SJSA1 (cell line): Measurements from ENCODE around the gene GRK5. TPM values are rescaled to one million over a fixed set of nuclear protein-coding genes. Genes with fewer than 3 reads are reported as not detected.
A peak's percentile ranks its signal among the peaks of the same experiment; 100 is the strongest.

Experiments used
- DNase-seq, 2 experiments: peaks; one replicate each; pipeline ENCODE4 v3.0.0-alpha.2; 2015 to 2020; ENCODE audit warnings: low spot score in 2 of 2, low read depth in 1 of 2
- H3K27ac ChIP-seq: fragments of 250-450 bp; sonication (Bioruptor Pico); 2 replicates; pipeline ENCODE4 v1.5.1; 2020; ENCODE audit warnings: mild to moderate bottlenecking, moderate library complexity
- H3K27me3 ChIP-seq: fragments of 250-450 bp; sonication (Bioruptor Pico); replicated peaks from 2 replicates; pipeline ENCODE4 v1.5.1; 2020; ENCODE audit warnings: mild to moderate bottlenecking, moderate library complexity
- H3K36me3 ChIP-seq: fragments of 250-450 bp; sonication (Bioruptor Pico); 2 replicates; pipeline ENCODE4 v1.5.1; 2020; ENCODE audit warnings: mild to moderate bottlenecking
- H3K4me1 ChIP-seq: fragments of 250-450 bp; sonication (Bioruptor Pico); replicated peaks from 2 replicates; pipeline ENCODE4 v1.6.1; 2021; ENCODE audit warnings: mild to moderate bottlenecking
- H3K4me3 ChIP-seq: fragments of 250-450 bp; sonication (Bioruptor Pico); 2 replicates; pipeline ENCODE4 v1.5.1; 2020; ENCODE audit warnings: mild to moderate bottlenecking
- H3K9me3 ChIP-seq: fragments of 250-450 bp; sonication (Bioruptor Pico); replicated peaks from 2 replicates; pipeline ENCODE4 v1.5.1; 2020; ENCODE audit warnings: mild to moderate bottlenecking
- total RNA-seq: library from RNA; depleted of rRNA; stranded (reverse); fragments of >200 nt; shearing (Covaris generic); gene quantifications from 2 replicates; pipeline ENCODE4 v1.2.3, GENCODE V29; 2014

The GRK5 gene
- total RNA-seq, 1 experiment from 2014 or later = 19.4 TPM

DNA sequence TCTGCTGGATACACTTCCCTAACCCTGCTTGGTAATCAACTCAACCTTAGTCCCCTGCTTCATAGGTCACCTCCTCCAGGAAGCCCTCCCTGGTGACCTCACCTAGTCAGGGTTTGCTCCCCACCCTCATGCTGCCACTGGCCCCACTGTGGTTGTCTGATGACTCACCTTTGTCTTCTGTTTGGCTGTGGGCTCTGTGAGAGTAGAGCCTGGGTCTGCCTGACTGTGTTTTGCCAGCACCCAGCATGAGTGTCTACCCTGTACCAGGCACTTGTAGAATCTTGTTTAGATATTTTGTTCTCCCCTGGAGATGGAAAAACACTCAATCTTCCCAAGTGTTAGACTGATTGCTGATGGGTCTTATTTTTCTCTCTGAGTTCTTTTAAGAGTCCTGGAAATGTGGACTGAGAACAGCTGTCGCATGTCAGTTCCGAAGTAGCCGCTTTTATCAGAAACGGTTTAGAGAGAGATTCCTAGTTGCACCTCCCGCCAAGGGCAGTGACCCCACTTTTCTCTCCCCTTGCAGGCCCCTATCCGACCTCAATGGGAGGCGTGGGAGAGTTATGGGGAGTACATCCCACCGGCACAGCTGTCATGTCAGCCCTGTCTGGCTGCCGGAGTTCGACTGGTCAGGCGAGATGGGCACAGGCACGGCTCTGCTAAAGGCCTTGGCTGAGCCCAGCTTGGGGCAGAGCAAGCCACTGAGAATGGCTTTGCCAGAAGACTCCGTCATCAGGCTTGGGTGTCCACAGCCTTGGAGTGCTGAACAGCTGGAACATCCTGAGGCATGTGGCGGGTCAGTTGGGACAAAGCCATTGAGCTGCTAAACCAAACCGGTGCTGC is 134.3 kb downstream of the GRK5 start:
- Histone ChIP-seq H3K9me3 (no peaks in the 10 kb centered on the region), H3K27ac (no peak overlapping the region), H3K36me3 (no peaks in the 10 kb centered on the region; the same call in 1 of the 2 replicates), H3K27me3 (no peaks in the 10 kb centered on the region), H3K4me1 (peaks cover 17% of the 10 kb centered on the region), H3K4me3 (no peak overlapping the region)
- peak; percentile 41 to 69 for DNase-seq

DNA sequence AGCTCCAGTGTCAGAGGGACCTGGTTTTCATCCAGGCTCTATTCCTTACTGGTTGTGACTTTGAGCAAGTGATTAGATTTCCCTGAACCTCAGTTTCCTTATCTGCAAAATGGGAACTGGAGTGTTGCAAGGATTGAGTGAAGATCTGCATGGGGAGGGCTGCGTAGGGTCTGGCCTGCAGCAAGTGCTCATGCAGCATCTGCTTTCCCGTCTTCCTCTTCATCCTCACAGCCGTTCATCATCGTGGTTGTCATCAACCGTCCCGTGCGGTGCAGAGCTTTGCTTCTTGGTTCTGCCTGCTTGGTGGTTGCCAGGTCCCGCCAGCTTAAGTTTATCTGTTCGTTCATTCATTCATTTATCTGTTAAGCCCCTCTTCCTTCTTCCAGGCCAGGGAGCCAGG is 135.0 kb downstream of the GRK5 start:
- Histone ChIP-seq H3K36me3 (no peaks in the 10 kb centered on the region; the same call in 1 of the 2 replicates), H3K4me3 (no peak overlapping the region), H3K27me3 (no peaks in the 10 kb centered on the region), H3K9me3 (no peaks in the 10 kb centered on the region), H3K4me1 (peaks cover 17% of the 10 kb centered on the region), H3K27ac (no peak overlapping the region)
- DNase-seq = no peak

DNA sequence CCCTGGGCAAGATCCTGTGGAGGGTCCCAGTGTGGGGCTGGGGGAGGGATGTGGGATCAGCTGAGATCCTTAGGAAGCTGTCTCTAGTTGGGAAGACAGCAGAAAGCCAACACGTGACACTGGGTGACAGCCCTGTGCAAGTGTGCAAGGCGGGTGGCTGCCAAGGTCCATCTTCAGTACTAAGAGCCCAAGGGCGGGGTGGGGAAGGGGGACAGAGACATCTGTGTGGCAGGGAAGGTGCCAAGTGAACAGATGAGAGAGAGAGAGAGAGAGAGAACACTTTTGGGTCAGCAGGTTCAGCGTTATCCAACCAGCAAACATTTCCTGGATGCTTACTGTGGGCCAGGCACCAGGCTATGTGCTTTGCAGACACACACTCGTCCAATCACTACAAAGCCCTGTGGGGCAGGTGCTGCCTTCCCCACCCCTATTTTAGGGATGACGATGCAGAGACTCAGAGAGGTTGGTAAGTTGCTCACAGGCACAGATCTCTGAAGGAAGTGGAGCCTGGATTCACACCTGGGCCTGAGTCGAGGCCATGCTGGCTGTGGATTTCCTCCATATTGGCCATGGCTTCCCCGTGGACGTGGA is 135.7 kb downstream of the GRK5 start:
- Histone ChIP-seq H3K36me3 (no peaks in the 10 kb centered on the region; the same call in 1 of the 2 replicates), H3K9me3 (0 out of 2 replicates have a peak, but pooled peaks cover under 1% of the 10 kb centered on the region), H3K27ac (no peak overlapping the region), H3K4me3 (no peak overlapping the region), H3K27me3 (no peaks in the 10 kb centered on the region), H3K4me1 (peaks cover 12% of the 10 kb centered on the region)
- DNase-seq = no peak

DNA sequence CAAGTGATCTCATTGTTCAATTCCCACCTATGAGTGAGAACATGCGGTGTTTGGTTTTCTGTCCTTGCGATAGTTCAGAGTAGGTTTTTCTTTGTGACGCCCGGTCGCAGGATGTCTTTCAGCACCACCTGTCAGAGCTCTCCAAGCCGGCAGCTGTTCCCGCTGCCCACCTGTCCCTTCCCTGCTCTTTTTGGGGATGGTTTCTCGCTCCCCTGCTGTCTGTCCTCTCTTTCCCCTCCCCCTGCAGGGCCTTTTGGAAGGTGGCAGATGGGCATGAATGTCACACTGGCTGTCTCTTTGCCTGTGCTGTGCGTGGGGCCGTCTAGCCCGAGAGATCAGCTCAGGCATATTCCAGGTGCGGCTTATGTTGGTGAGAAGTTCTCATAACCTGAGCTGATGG is 137.0 kb downstream of the GRK5 start:
- no peak overlapping the region for H3K4me3 ChIP-seq
- H3K36me3 ChIP-seq = no peaks in the 10 kb centered on the region; the same call in 1 of the 2 replicates
- H3K27me3 ChIP-seq = no peaks in the 10 kb centered on the region
- 0 out of 2 replicates have a peak, but pooled peaks cover 3% of the 10 kb centered on the region for H3K9me3 ChIP-seq
- peaks cover 8% of the 10 kb centered on the region for H3K4me1 ChIP-seq
- no peak for DNase-seq
- no peak overlapping the region for H3K27ac ChIP-seq

DNA sequence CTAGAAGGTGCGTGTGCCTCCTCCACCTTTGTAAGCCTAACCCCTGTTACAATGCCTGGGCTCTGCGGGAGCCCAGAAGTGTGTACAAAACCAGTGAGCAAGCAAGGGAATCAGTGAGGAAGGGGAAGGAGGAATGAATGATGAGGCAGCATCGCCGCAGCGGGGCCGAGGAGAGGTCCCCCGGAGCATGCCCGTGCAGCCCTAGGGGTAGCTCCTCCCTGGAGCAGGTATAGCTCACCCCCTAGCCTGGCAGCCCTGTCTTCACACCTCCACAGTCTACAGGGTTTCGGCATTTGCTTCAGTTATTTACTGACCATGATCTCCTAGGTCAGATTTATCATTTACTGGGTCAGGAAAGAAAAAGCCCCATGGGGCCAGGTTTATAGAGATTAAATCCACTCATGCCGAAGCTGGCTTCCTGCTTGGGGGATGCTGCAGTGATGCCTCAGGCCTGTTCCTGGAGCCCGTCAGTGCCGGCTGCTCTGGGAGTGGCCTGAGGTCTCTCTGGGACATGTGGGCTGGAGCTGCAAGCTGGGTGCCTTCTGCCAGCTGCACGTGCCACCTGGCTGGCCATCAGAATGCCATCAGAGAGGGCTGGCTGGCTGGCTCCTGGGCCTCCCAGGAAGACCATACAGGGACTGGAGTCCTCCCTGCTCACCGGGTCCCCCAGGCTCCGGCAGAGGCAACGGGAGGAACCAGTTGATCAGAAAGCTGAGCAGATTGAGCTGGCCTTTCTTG is 138.9 kb downstream of the GRK5 start:
- peaks cover 7% of the 10 kb centered on the region for H3K4me1 ChIP-seq
- no peak for DNase-seq

DNA sequence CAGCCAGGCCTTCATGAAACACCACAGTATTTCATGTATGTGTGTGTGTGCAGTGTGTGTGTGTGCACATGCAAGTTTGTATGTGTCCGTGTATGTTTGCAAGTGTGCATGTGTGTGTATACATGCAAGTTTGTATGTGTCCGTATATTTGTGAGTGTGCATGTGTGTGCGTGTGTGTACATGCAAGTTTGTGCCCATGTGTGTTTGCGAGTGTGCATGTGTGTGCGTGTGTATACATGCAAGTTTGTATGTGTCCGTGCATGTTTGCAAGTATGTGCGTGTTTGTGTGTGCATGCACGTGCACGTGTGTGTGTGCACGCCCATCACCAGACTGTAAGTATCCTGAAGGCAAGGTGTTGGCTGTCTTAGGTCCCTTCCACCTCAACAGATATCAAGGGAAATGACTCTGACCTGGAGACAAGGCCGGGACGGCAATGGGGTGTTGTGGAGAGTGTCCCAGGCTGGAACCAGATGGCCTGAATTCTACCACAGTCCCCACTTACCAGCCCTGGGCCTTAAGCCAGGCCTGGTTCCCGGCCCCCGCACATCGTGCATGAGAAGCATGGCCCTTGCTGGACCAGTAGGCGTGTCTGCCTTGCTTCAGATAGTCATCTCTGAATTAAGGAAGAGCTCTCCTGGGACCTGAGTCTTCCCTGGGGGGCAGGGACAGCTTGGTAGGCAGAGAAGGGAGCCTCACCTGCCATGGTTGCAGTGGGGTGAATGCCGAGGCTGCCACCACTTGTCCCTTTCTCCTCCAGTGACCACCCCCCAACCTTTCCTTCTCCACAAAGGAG is 140.0 kb downstream of the GRK5 start:
- DNase-seq = no peak
- no peaks in the 10 kb centered on the region for H3K4me1 ChIP-seq
- no peak overlapping the region for H3K27ac ChIP-seq
- H3K36me3 ChIP-seq = peaks cover 5% of the 10 kb centered on the region
- peaks cover 3% of the 10 kb centered on the region; the same call in 1 of the 2 replicates for H3K9me3 ChIP-seq
- H3K27me3 ChIP-seq = no peaks in the 10 kb centered on the region
- H3K4me3 ChIP-seq = no peak overlapping the region

More for the DNA sequence above, 138.9 kb downstream of the GRK5 start:
- H3K9me3 ChIP-seq = 0 out of 2 replicates have a peak, but pooled peaks cover 3% of the 10 kb centered on the region
- peaks cover 5% of the 10 kb centered on the region; the same call in 1 of the 2 replicates for H3K36me3 ChIP-seq
- H3K4me3 ChIP-seq = no peak overlapping the region
- H3K27ac ChIP-seq = no peak overlapping the region
- no peaks in the 10 kb centered on the region for H3K27me3 ChIP-seq

DNA sequence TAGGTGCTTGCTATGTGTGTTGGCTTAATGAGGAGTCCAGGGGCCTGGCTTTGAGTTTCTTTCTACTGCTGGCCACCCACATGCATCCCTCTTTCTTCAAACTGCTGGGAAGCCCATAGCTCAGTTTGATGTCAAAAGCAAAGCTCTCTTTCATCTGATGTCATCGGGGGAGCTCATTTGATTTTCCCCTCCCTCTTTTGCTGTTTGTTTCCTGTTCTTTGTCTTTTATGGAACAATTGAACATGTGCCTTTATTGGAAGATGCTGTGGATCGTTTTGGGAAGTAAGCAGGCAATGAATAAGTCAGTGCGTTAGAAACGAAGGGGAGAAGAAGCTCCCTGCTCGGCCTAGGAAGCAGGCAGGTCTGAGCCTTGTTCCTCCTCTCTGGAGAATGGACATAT is 140.7 kb downstream of the GRK5 start:
- no peaks in the 10 kb centered on the region for H3K27me3 ChIP-seq
- H3K36me3 ChIP-seq = peaks cover 5% of the 10 kb centered on the region

DNA sequence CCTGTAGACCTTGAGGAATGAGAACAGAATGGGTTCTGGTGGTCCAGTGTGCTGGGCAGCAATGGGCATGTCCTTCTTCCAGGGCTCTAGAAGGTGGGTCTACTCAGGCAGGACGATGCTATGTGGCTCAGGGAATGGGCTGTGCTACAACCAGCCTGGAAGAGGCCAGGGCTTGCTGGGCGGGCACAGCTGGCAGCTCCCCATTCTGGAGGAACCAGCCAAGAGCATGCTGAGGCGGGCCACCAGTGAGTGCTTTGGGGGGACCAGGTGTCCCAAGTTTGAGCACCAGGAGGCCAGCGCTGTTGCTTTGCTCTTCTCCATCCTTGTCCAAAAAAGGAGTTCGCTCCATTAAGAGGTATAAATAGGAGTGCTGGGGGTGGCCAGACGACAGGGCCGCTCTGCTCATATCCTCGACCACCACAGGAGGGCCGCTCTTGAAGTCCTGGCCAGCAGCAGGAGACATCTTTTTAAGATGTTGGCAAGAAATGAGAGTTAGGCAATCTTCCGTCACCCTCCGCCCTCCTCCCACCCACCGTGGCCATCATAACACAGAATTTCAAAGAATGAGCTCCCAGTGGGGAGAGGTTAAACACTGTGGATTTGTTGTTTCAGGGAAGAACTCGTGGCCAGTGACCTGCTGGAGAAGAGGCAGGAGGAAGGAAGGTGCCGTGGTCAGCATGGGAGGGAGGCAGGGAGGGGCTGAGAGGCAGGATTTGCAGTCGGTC is 141.3 kb downstream of the GRK5 start:
- Histone ChIP-seq H3K27ac (no peak overlapping the region), H3K4me3 (no peak overlapping the region)
- no peak for DNase-seq

More for the DNA sequence above, 140.7 kb downstream of the GRK5 start:
- peaks cover 3% of the 10 kb centered on the region; the same call in 1 of the 2 replicates for H3K9me3 ChIP-seq
- no peaks in the 10 kb centered on the region for H3K4me1 ChIP-seq
- no peak overlapping the region for H3K4me3 ChIP-seq
- DNase-seq = no peak
- no peak overlapping the region for H3K27ac ChIP-seq

DNA sequence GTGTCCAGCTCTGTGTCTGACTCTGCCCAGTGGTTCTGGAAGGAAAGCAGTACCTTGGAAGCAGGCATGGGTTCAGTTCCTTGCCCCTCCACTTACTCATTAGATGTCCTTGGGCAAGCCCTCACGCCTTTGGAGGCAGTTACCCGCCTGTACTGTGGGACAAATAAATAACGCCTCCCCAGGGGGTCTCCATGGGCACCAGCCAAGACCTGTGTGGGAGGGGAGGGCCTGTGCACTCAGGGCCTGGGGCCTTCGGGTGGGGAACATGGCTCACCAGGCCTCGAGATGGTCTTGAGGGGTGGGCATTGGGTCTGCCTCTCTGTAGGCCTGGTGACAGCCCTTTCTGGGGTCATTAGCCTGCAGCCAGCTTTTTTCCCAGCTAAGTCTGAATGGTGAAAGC is 142.0 kb downstream of the GRK5 start:
- no peak for DNase-seq
- peaks cover 3% of the 10 kb centered on the region; the same call in 1 of the 2 replicates for H3K9me3 ChIP-seq
- no peak overlapping the region for H3K27ac ChIP-seq
- no peaks in the 10 kb centered on the region for H3K4me1 ChIP-seq
- H3K27me3 ChIP-seq = no peaks in the 10 kb centered on the region
- peaks cover 5% of the 10 kb centered on the region for H3K36me3 ChIP-seq
- H3K4me3 ChIP-seq = no peak overlapping the region

More for the DNA sequence above, 141.3 kb downstream of the GRK5 start:
- Histone ChIP-seq H3K27me3 (no peaks in the 10 kb centered on the region), H3K9me3 (peaks cover 3% of the 10 kb centered on the region; the same call in 1 of the 2 replicates), H3K36me3 (peaks cover 5% of the 10 kb centered on the region), H3K4me1 (no peaks in the 10 kb centered on the region)

DNA sequence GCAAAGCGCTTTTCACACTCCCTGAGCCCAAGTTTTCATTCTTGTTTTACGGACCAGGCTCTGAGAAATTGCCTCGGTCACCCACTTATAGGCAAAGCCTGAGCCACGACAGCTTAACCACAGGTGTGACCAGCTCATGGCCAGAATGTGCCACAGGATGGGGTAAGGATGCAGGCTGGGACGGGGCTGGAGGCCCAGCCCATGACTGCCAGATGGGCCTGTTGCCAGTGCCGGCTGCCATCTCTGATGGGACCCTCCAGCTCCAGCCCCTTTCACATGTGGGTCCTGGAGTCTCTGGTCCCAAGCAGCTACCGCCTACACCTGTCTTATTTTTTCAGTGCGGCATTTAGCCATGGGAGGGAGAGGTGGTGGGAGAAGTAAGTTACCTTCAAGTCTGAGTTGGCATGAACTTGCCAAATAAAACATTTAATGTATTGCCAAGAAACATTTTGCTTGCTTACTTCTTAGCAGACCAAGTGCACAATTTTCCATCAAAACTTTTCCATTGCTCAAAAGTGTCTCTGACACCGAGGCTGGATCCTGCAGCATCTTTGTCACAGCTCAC is 142.6 kb downstream of the GRK5 start:
- Histone ChIP-seq H3K27me3 (no peaks in the 10 kb centered on the region), H3K36me3 (peaks cover 5% of the 10 kb centered on the region), H3K27ac (no peak overlapping the region), H3K4me1 (no peaks in the 10 kb centered on the region), H3K9me3 (peaks cover 3% of the 10 kb centered on the region; the same call in 1 of the 2 replicates), H3K4me3 (no peak overlapping the region)
- DNase-seq = no peak

DNA sequence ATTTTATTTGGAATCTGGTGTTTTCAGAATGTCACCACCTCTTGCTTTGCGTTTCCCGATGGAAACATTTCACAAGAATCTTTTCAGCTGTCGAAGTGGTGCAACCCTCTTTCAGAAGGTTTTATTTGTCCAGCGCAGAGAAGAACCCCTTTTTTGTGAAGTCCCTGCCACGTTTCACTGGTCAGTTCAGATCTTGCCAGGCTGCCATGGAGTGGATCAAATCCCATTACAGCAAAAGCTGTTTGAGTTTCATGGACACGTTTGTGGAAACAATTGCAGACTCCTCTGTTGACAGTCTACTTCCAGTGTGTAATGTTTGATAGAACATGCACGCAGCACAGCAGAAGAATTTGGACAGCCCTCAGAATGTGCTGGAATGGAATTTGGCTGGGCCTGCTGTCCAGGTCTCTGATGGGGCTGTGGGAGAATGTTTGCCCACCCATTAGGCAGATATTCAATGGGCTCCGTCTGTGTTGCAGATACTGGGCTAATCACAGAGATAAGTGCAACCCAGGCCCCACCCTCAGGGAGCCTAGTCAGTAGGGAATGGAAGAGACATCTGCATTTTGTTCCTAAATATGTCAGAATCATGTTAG is 143.2 kb downstream of the GRK5 start:
- Histone ChIP-seq H3K27me3 (no peaks in the 10 kb centered on the region), H3K36me3 (peaks cover 5% of the 10 kb centered on the region), H3K4me1 (no peaks in the 10 kb centered on the region), H3K9me3 (peaks cover 3% of the 10 kb centered on the region), H3K27ac (no peak overlapping the region), H3K4me3 (no peak overlapping the region)
- no peak for DNase-seq

DNA sequence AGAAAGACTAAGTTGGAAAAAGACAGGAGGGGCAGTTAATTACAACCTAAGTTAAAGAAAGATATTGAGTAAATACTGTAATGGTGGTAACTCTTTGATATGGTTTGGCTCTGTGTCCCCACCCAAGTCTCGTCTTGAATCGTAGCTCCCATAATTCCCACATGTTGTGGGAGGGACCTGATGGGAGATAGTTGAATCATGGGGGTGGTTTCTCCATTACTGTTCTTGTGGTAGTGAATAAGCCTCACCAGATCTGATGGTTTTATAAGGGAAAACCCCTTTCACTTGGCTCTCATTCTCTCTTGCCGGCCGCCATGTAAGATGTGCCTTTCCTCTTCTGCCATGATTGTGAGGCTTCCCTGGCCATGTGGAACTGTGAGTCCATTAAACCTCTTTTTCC is 143.8 kb downstream of the GRK5 start:
- H3K27ac ChIP-seq = no peak overlapping the region
- no peak for DNase-seq
- no peaks in the 10 kb centered on the region for H3K27me3 ChIP-seq
- H3K36me3 ChIP-seq = peaks cover 5% of the 10 kb centered on the region
- H3K4me1 ChIP-seq = no peaks in the 10 kb centered on the region
- H3K9me3 ChIP-seq = peaks cover 5% of the 10 kb centered on the region
- no peak overlapping the region for H3K4me3 ChIP-seq
